ENCODE data around the gene DDAH1. TPM values are rescaled to one million over a fixed set of nuclear protein-coding genes. Genes with fewer than 3 reads are reported as not detected.

DDAH1 gene
- total and polyA plus RNA-seq, 4 donors = 25.8 to 42.7 (median 31.7) TPM

GRCh38 chr1:85322655-85323054 is 142.3 kb downstream of the DDAH1 start (continued):
- TF ChIP-seq CTCF (IDR thresholded peaks at IDR 0.05; ENCODE audit: low read depth, low read length, missing input control) (no peak), NR2F2 (IDR thresholded peaks at IDR 0.05) (no peak), GABPA (IDR thresholded peaks at IDR 0.05 in 1 of 2, conservative IDR thresholded peaks at IDR 0.05 in 1 of 2) (no peak), HNF4A (conservative IDR thresholded peaks at IDR 0.05) (no peak), YY1 (IDR thresholded peaks at IDR 0.05) (no peak), ATF3 (IDR thresholded peaks at IDR 0.05) (no peak)

- TF ChIP-seq JUND (IDR thresholded peaks at IDR 0.05) = no peak
- no peak for TF ChIP-seq ZBTB33 (IDR thresholded peaks at IDR 0.05)
- no peak for TF ChIP-seq TAF1 (conservative IDR thresholded peaks at IDR 0.05)
- TF ChIP-seq YY1 (IDR thresholded peaks at IDR 0.05) = no peak
- TF ChIP-seq FOXA2 (IDR thresholded peaks at IDR 0.05) = no peak
- no peak for TF ChIP-seq MAX (IDR thresholded peaks at IDR 0.05)
- no peak for TF ChIP-seq EGR1 (IDR thresholded peaks at IDR 0.05; ENCODE audit: low read depth in 2 of 2)
- no peak for TF ChIP-seq HNF4G (IDR thresholded peaks at IDR 0.05)
- no peak for TF ChIP-seq CTCF (IDR thresholded peaks at IDR 0.05; ENCODE audit: low read depth, low read length, missing input control)
- no peak overlapping the region for H3K4me3 ChIP-seq (ENCODE audit: low read depth in 1 of 3, low read length in 3 of 3)
- 91% methylated on average over 7 of the region's 7 CpGs for WGBS
Observed at GRCh38 chr1:85321237-85321964, 143.6 kb downstream of the DDAH1 start.

More at GRCh38 chr1:85321237-85321964, 143.6 kb downstream of the DDAH1 start:
- Histone ChIP-seq H3K36me3 (ENCODE audit: control insufficient read depth in 4 of 4, insufficient read depth in 3 of 4, low read depth in 1 of 4, low read length in 3 of 4) (peaks cover 7 to 27% (median 11%) of the 10 kb centered on the region in 4 donors), H3K9me3 (ENCODE audit: control insufficient read depth in 4 of 4, low read length in 3 of 4) (no peaks in the 10 kb centered on the region), H3K9ac (ENCODE audit: low read depth in 1 of 2, low read length in 2 of 2) (no peak overlapping the region), H3K27me3 (ENCODE audit: control insufficient read depth in 4 of 4, insufficient read depth in 4 of 4, low read length in 3 of 4) (no peaks in the 10 kb centered on the region), H3K27ac (ENCODE audit: low read depth in 1 of 2, low read length in 2 of 2) (no peak overlapping the region), H3K4me1 (ENCODE audit: control insufficient read depth in 4 of 4, insufficient read depth in 4 of 4, low read length in 3 of 4) (no peaks in the 10 kb centered on the region)
- DNase-seq (ENCODE audit: low spot score) = no peak
